NCI-H1436 (cell line): ENCODE results near the gene SF3B3.
"Not testable (repeated sequence)": the region's sequence is repeated elsewhere in the genome, so short reads cannot be mapped to it uniquely, and the experiment has no call there.

Source experiments
- DNase-seq: peaks from one replicate; lab custom pipeline; 2025; lab: John Stamatoyannopoulos, UW

SF3B3 gene

GRCh38 chr16:70511833-70512232, 11.8 kb upstream of the SF3B3 start:
- DNase-seq, result no peak

GRCh38 chr16:70512456-70512855, 11.2 kb upstream of the SF3B3 start:
- no peak for DNase-seq

- DNase-seq, result no peak
These were observed 2.9 kb upstream of the SF3B3 start for GRCh38 chr16:70520612-70521297.

GRCh38 chr16:70522216-70523075, 1.2 kb upstream of the SF3B3 start:
- no peak for DNase-seq

GRCh38 chr16:70523076-70523742, 407 bp upstream of the SF3B3 start, which contains the start of gene COG4:
TSS of gene COG4 (minus strand) at chr16:70523554. CDS start at chr16:70523543, 11 bp downstream.
- DNase-seq, result peak; percentile 84

GRCh38 chr16:70524399-70524825, 796 bp downstream of the SF3B3 start:
- DNase-seq, result not testable (repeated sequence)

- no peak for DNase-seq
These were observed 2.8 kb downstream of the SF3B3 start for GRCh38 chr16:70526403-70526802.

- DNase-seq, result no peak
These were observed 3.8 kb downstream of the SF3B3 start for GRCh38 chr16:70527315-70527996.

GRCh38 chr16:70529051-70529777, 5.6 kb downstream of the SF3B3 start:
- no peak for DNase-seq

GRCh38 chr16:70529954-70530353, 6.3 kb downstream of the SF3B3 start:
- not testable (repeated sequence) for DNase-seq

- no peak for DNase-seq
These were observed 11.4 kb downstream of the SF3B3 start for GRCh38 chr16:70534971-70535370.

GRCh38 chr16:70540994-70541393, 17.4 kb downstream of the SF3B3 start:
- DNase-seq, result no peak

GRCh38 chr16:70544548-70544947, 20.9 kb downstream of the SF3B3 start:
- no peak for DNase-seq

GRCh38 chr16:70548936-70549335, 25.3 kb downstream of the SF3B3 start:
- DNase-seq, result no peak

- no peak for DNase-seq
These were observed 26.5 kb downstream of the SF3B3 start for GRCh38 chr16:70550082-70550481.

- no peak for DNase-seq
These were observed 28.2 kb downstream of the SF3B3 start for GRCh38 chr16:70551788-70552187.

- DNase-seq, result no peak
These were observed 29.1 kb downstream of the SF3B3 start for GRCh38 chr16:70552675-70553074.

- no peak for DNase-seq
These were observed 30.0 kb downstream of the SF3B3 start for GRCh38 chr16:70553645-70554044.

GRCh38 chr16:70556063-70556462, 32.4 kb downstream of the SF3B3 start:
- no peak for DNase-seq

- no peak for DNase-seq
These were observed 38.0 kb downstream of the SF3B3 start for GRCh38 chr16:70561623-70562022.

GRCh38 chr16:70563636-70564035, 40.0 kb downstream of the SF3B3 start:
- no peak for DNase-seq
